Measurements from ENCODE around the gene PLA2G5. TPM values are rescaled to one million over a fixed set of nuclear protein-coding genes. Genes with fewer than 3 reads are reported as not detected.
"Not testable (repeated sequence)": the region's sequence is repeated elsewhere in the genome, so short reads cannot be mapped to it uniquely, and the experiment has no call there.

PLA2G5 gene
- total RNA-seq, 1 experiment from 2014 or later: not detected

DNA sequence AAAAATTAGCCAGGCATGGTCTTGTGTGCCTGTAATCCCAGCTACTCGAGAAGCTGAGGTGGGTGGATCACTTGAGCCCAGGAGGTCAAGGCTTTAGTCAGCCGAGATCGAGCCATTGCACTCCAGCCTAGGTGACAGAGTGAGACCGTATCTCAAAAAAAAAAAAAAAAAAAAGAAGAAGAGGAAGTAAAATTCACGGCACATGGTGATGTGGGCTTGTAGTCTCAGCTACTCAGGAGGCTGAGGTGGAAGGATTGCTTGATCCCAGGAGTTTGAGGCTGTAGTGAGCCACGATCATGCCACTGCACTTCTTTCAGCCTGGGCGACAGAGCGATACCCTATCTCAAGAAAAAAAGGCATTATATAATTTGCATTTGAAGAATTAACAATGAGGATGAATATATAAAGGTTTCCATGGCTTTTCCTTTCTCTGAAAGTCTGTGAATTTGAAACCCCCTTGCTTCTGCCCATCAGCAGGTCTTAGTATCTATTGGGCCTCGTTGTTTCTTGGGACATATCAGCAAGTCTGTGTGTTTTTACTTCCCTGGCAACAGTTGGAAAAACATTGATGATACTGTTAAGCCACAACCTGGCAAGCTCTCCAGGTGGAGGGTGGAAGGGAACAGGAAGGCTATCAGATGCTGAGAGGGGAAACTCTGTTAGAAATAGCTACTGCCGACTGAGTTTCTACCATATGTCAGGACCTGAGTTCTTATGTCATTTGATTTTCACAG is 53.9 kb downstream of the PLA2G5 start:
- no peak overlapping the region for H3K4me3 ChIP-seq
- no peaks in the 10 kb centered on the region for H3K36me3 ChIP-seq
- no peak for DNase-seq
- H3K9me3 ChIP-seq: no peaks in the 10 kb centered on the region
- no peaks in the 10 kb centered on the region for H3K27me3 ChIP-seq

DNA sequence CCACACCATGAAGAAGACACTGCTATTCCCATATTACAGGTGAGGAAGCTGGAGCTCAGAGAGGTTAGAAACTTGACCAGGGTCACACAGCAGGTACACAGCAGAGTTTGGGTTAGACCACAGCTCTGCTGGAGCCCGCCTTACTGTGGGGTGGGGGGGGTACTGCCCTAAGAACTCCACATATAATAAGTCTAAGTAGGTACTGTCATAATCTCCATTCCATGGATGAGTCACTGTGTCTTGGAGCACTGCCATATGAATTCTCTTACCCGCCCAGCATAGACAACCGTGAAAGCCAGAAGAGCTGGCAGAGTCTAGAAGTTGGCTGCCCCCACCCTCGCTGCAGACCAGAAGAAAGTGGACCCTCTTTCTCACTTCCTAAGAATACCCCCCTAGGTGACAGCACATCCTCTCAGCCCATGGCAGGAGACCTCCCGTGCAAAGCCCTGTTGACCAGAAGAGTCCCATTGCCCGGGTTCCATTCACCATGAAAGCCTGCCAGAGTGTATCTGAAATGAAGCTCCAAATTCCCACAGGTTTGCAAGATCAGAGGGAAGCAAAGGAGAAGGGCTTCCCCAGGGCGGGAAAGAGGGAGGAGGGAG is 54.6 kb downstream of the PLA2G5 start:
- Histone ChIP-seq H3K36me3 (no peaks in the 10 kb centered on the region), H3K9me3 (no peaks in the 10 kb centered on the region; the same call in 1 of the 2 replicates), H3K27me3 (no peaks in the 10 kb centered on the region), H3K4me3 (no peak overlapping the region)
- DNase-seq: peak; percentile 79

DNA sequence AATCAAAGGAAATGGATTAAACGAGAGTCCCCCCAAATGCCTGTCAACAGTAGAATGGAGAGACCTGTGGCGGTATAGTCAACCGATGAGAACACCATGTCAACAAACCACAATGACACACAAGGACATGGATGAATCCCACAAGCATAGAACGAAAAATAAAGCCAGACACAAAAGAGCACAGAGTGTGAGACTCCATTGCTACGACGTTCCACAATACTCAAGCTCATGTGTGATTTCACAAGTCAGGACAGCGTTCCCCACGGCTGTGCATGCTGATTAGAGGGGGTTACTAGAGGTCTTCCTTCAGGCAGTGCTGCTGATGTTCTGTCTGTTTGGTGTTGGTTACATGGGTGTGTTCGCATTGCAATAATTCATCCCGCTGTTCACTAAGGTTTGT is 55.1 kb downstream of the PLA2G5 start:
- Histone ChIP-seq H3K4me3 (no peak overlapping the region), H3K9me3 (peaks cover 2% of the 10 kb centered on the region), H3K36me3 (no peaks in the 10 kb centered on the region), H3K27me3 (no peaks in the 10 kb centered on the region)
- DNase-seq: no peak

DNA sequence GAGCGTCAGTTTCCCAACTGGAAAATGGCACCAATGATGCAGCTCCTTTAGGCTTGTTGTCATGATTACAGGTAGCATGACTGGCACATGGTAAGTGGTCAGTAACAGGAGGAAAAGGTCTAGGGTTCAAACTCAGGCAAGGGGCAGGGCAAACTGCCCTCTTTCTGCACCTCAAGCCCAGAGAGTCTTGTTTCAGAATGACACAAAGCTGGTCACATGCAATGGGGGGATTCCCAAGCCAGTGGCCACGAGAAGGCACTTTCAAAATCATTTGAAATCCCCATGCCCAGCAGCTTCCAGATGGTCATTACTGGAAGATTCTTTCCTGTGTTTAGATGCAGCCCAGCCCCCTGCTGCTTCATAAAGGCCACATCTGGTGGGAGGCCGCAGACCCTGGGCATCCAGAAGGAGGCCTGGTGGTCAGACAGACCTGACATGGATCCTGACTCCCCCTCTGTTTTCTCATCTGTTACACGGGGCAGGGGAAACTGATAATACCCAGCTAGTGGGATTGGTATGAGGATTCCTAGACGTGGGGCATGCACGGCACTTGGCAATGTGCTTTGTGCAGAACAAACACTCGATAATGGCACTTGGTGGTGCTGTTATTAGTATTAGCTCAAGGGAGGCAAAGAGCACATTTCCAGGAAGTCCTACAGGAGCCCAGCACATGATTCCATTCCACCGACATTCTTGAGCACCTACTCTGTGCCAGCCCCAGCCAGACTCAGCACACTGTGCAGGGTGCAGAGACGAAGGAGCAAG is 56.2 kb downstream of the PLA2G5 start:
- DNase-seq: no peak
- peaks cover 2% of the 10 kb centered on the region for H3K9me3 ChIP-seq
- no peak overlapping the region for H3K4me3 ChIP-seq
- no peaks in the 10 kb centered on the region for H3K36me3 ChIP-seq
- no peaks in the 10 kb centered on the region for H3K27me3 ChIP-seq

DNA sequence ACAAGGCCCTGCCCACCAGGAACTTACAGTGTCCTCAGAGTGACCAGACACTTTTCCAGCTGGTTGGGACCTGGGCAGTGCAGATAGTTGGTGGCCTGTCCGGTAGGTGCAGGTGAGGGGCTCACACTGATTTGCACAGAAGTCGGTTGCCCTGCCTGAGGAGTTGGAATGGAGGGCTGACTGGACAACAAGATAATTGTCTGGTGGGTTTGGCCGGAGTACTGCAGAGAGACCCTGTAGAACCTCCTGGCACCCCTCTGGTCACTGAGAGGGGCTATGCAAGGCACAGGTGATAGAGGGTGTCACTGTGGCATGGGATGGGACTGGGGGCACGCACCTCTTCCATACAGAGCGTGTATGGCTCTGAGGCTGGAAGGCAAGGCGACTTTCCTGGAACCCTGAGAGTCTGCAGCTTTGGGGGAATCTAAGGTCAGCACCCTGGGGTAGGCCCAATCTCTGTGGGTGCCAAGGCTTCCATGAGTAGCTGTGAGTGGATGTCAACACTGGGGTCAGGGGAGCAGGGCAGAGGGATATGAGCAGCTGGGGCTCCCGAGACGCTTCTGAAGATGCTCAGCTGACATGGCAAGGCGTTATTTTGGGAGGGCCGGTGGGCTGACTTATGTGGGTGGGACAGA is 56.9 kb downstream of the PLA2G5 start:
- no peaks in the 10 kb centered on the region for H3K27me3 ChIP-seq
- no peaks in the 10 kb centered on the region for H3K36me3 ChIP-seq
- no peak overlapping the region for H3K4me3 ChIP-seq
- peaks cover 2% of the 10 kb centered on the region for H3K9me3 ChIP-seq
- no peak for DNase-seq

DNA sequence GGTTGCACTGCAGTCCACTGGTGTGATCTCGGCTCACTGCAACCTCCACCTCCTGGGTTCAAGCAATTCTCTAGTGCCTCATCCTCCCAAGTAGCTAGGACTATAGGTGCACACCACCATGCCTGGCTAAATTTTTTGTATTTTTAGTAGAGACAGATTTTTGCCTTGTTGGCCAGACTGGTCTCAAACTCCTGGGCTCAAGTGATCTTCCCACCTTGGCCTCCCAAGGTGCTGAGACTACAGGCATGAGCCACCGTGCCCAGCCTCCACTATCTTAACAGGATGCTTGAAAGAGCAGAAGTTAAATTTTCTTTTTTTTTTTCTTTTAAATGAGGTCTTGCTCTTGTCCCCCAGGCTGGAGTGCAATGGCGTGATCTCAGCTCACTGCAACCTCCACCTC is 60.5 kb downstream of the PLA2G5 start:
- H3K9me3 ChIP-seq, H3K36me3 ChIP-seq, DNase-seq: not testable (repeated sequence)

DNA sequence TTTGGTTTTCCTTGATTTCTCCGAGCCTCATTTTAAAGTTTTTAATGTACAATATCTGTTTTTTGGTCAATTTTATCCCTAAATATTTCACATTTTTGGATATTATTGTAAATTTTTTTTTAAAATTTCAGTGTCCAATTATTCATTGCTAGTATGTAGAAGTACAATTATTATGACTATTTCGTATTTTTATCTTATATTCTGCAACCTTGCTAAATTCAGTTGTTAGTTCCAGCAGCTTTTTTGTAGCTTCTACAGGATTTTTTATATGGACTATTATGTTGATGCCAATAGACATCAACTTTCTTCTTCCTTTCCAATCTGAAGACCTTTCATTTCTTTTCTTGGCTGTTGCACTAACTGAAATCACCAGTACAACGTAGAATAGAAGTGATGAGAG is 65.0 kb downstream of the PLA2G5 start:
- no peaks in the 10 kb centered on the region for H3K27me3 ChIP-seq

More for the DNA sequence above, 60.5 kb downstream of the PLA2G5 start:
- H3K4me3 ChIP-seq, H3K27me3 ChIP-seq: not testable (repeated sequence)

DNA sequence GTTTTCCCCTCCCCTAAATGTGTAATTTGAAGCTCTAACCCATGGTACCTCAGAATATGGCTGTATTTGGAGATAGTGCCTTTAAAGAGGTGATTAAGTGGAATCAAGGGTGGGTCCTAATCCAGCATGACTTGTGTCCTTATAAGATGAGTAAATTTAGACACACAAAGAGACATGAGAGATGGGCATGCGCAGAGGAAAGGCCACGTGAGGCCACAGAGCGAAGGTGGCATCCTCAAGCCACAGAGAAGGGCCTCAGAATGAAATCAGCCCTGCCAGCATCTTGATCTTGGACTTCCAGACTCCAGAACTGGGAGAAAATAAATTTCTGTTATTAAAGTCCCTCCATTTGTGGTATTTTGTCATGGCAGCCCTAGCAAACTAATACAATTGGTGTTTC is 66.3 kb downstream of the PLA2G5 start:
- no peaks in the 10 kb centered on the region for H3K9me3 ChIP-seq
- no peaks in the 10 kb centered on the region for H3K36me3 ChIP-seq
- H3K4me3 ChIP-seq: no peak overlapping the region
- no peaks in the 10 kb centered on the region for H3K27me3 ChIP-seq
- DNase-seq: no peak

More for the DNA sequence above, 65.0 kb downstream of the PLA2G5 start:
- Histone ChIP-seq H3K4me3 (no peak overlapping the region), H3K9me3 (no peaks in the 10 kb centered on the region; the same call in 1 of the 2 replicates), H3K36me3 (no peaks in the 10 kb centered on the region)
- no peak for DNase-seq

DNA sequence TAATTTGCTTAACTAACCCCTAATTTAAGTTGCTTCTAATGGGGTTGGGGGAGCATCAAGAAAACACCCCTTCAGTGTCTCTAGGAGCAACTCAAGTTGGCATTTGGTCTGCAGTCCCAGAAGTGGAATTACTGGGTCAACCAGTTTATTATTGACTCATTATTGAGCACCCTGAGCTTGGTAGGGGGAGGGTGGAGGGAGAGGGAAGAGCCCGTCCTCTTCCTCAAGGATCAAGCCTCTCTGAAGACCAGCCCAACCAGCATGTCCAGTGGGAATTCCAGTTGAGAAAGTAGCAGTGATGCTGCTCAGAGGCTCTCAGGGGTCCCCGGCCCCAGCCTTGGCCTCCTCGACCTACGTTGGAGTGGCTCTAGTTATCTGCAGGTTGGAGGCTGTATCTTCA is 67.1 kb downstream of the PLA2G5 start:
- no peak overlapping the region for H3K4me3 ChIP-seq

DNA sequence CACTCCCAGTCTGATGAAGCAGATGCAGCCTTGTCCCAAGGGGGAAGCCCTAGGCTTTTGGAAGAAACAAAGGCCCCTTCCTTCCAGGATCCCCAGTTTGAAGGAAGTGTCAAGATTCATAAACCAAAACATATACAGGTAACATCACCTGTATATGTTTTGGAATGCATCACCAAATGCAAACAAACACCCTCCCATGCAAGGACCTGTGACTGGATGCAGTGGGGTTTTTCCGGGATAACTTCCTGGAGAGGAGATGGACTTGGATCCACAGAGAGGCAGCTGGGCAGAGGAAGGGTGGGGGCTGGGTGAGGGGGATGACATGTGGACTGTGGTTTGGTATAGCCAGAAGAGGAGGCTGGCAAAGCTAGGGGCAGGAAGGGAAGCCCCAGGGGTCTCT is 67.6 kb downstream of the PLA2G5 start:
- H3K27me3 ChIP-seq: no peaks in the 10 kb centered on the region
- H3K4me3 ChIP-seq: no peak overlapping the region
- H3K36me3 ChIP-seq: no peaks in the 10 kb centered on the region
- no peaks in the 10 kb centered on the region for H3K9me3 ChIP-seq
- DNase-seq: no peak

More for the DNA sequence above, 67.1 kb downstream of the PLA2G5 start:
- H3K27me3 ChIP-seq: no peaks in the 10 kb centered on the region
- DNase-seq: no peak
- H3K36me3 ChIP-seq: no peaks in the 10 kb centered on the region
- H3K9me3 ChIP-seq: no peaks in the 10 kb centered on the region

DNA sequence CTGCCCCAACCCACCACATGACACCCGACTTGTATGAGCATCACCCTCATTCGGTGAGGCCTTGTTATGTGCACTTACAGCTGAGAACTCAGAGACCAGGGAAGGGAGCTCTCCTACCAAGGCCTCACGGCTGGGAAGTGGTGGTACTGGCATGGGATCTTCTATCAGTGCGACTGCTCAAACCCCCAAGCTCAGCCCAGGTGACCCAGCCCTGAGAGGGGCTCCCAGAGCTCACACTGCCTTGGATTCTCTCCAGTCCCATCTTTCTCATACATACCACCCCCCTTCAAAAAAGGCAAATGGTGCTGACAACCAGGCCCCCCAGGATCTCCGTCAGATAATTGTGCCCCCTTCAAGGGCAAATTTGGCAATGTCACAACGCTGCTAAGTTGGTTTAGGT is 68.4 kb downstream of the PLA2G5 start:
- no peak overlapping the region for H3K4me3 ChIP-seq
- H3K36me3 ChIP-seq: no peaks in the 10 kb centered on the region
- H3K9me3 ChIP-seq: no peaks in the 10 kb centered on the region
- no peaks in the 10 kb centered on the region for H3K27me3 ChIP-seq
- no peak for DNase-seq

DNA sequence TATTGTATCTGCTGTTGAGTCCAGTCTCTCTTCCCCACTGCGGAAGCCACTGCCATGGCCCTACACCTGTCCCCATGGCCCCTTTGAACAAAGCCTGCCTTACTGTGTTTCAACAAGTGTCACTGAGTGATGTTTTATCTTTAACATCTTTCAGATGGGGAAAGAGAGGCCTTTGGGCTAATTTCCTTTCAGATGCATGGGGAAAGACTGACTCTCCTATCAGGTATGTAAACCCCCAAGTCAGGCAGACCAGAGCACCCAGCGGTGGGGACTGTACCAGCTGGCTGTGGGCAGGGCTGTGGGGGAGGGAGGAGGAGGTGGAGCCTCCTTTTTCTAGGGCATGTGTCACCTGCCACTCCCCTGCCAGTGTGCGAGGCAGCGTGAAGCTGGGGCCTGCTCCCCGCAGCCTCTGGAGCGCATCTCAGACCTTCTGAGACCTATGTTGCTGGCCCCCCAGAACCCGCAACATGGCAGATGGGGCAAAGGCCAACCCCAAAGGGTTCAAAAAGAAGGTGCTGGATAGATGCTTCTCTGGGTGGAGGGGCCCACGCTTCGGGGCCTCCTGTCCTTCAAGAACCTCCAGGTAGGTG is 69.1 kb downstream of the PLA2G5 start, which contains the start of gene PLA2G2F:
Gene PLA2G2F (plus strand): TSS at position 363 of the 590 bp plus-strand sequence. CDS start 105 bp downstream, at position 468.
- Histone ChIP-seq H3K27me3 (no peaks in the 10 kb centered on the region), H3K36me3 (no peaks in the 10 kb centered on the region), H3K4me3 (no peak within 1 kb of the TSS), H3K9me3 (no peaks in the 10 kb centered on the region)
- DNase-seq: no peak

DNA sequence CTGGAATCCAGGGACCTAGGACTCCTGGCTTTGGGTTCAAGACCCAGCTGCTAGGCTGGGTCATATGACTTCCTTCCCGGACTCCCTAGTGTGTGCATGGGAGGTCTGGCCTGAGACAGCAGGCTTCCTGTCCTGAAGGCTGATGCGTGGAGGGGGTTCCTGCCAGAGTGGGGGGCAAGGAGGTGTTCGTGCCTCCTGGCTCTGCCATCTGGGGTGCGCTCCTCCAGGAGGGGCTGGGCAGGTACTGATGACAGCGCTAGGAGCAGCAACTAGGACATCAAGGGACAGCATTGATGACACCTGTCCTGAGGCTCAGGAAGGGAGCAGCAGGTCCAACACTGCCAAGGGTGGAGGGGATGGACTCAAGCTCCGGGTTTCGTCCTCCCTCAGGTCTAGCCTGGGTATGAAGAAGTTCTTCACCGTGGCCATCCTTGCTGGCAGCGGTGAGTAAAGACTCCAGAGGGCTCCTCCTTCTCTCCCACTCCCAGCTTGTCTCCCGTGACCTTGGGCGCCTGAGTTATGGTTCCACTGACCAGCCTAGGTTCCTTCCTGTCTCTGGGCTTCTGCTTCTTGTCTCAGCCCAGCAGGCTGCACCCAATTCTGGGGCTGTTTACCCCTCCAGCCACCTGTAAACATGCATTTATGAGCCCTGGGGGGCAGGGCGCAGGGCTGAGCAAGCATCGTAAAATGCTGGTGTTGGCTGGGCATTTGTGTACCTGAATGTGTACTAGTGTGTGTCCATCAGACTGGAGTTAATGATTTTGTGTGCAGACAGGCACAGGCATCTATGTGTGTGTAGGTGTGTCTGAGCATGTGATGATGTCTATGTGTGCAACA is 70.0 kb downstream of the PLA2G5 start:
- Histone ChIP-seq H3K27me3 (no peaks in the 10 kb centered on the region), H3K9me3 (no peaks in the 10 kb centered on the region), H3K4me3 (no peak overlapping the region), H3K36me3 (no peaks in the 10 kb centered on the region)
- no peak for DNase-seq

DNA sequence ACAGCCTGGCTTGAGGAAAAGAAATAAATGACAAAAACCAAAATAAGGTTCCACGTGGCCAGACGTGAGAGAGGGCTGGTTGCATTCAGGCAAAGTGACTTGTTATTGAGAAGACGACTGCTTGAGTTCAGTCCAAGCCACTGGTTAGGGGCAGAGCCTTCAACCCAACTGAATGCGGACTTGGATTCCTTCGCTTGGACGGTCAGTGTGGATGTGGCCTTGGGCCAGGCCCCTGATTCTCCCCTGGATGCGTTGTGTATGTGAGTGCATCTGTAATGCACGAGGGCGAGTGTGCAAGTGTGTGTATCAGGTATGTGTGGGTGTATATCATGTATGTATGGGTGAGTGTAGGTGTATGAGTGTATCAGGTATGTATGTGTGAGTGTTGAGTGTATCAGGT is 71.0 kb downstream of the PLA2G5 start:
- H3K4me3 ChIP-seq: no peak overlapping the region
- no peaks in the 10 kb centered on the region for H3K27me3 ChIP-seq
- no peak for DNase-seq
- no peaks in the 10 kb centered on the region for H3K36me3 ChIP-seq
- no peaks in the 10 kb centered on the region for H3K9me3 ChIP-seq

DNA sequence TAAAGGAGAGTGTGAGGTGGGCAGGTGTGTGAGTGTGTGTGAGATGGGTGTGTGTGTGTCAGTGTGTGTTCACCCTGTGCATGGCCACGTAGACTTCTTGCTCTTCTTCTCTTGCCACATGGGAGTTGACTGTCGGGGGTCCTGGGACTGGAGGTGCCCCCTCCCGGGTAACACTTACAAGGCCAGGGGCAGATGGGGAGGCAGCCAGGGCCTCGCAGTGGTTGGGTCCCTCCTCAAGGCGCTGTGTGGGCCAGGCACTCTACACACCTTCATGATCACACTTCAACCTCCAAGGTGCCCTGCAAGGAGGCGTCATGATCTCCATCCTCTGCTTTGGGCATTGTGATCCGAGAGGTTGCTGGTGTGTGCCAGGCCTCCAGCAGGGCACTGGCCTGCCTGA is 71.5 kb downstream of the PLA2G5 start:
- Histone ChIP-seq H3K27me3 (no peaks in the 10 kb centered on the region), H3K4me3 (no peak overlapping the region), H3K9me3 (no peaks in the 10 kb centered on the region), H3K36me3 (no peaks in the 10 kb centered on the region)
- no peak for DNase-seq

Data from MG63 (cell line).